NOMO-1 treated with dmso at 0.1 percent for 144 hours (cell line): ENCODE data around the gene BANK1.
"Not testable (repeated sequence)": the region's sequence is repeated elsewhere in the genome, so short reads cannot be mapped to it uniquely, and the experiment has no call there.

Experiments used
- DNase-seq: peaks from one replicate; lab custom pipeline; 2025; ENCODE audit not compliant: unreplicated experiment; lab: John Stamatoyannopoulos, UW

Gene BANK1

DNA sequence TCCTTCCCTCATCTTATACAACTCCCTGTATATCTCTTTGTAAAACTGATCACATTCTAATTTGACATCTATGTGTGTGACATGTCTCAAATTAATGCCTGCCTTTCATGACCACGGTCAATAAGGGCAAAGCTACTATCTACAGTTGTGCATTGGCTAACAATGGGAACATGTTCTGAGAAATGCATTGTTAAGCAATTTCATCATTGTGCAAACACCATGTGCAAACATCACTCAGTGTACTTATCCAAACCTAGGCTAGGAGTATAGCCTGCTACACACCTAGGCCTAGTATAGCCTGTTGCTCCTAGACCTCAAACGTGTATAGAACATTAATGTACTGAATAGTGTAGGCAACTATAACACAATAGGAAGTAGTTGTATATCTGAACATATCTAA lies 95.0 kb downstream of the BANK1 start:
- no peak for DNase-seq

DNA sequence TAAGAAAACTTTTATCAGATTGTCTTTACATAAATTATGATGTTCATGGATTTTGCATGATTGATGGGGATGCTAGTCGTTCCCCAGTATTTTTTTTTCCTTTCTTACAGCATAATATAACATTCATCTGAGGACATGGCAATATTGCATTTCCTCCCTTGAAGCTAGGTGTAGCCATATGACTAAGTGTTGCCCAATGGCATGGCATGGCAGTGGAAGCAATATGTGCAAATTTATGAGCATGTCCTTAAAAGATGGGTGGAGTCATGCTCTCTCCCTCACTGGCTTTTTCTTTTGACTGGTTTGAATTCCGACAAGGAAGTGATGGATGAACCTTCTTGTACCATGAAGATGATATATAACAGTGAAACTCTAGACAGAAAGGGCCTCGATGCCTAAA lies 96.3 kb downstream of the BANK1 start:
- DNase-seq: no peak

DNA sequence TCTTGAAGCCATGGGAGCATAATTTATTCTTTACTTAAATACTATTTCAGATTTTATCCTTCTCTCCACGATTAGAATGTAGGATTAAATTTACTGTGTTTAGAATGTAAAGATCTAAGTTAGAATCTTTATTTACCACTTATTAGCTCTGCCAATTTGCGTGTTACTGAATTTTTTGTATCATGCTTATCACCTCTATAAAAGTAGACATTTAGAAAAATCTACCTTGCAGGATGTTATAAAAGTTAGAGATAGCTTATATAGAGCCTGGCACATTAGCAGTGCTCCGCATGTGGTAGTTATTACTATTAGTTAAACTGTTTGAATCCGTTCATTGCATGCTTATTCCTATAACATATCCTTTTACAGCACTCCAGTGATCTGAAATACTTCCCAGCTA lies 97.9 kb downstream of the BANK1 start:
- DNase-seq: no peak

DNA sequence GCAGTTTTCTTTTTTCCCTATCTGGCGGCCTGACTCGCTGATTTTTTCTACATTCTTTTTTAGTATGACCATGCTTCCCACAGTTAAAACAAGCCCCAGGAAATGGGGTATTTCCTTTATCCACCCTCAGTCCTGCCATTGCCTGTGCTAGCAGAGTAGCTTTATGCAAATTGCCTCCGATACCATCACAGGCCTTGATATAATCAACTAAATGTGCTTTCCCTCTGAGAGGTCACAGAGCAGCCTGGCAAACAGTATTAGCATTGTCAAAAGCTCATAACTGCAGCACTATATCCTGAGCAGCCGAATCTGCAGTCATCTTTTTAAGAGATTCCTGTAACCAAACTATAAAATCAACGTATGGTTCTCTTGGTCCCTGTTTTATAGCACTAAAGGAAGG lies 115.0 kb downstream of the BANK1 start:
- DNase-seq: not testable (repeated sequence)

DNA sequence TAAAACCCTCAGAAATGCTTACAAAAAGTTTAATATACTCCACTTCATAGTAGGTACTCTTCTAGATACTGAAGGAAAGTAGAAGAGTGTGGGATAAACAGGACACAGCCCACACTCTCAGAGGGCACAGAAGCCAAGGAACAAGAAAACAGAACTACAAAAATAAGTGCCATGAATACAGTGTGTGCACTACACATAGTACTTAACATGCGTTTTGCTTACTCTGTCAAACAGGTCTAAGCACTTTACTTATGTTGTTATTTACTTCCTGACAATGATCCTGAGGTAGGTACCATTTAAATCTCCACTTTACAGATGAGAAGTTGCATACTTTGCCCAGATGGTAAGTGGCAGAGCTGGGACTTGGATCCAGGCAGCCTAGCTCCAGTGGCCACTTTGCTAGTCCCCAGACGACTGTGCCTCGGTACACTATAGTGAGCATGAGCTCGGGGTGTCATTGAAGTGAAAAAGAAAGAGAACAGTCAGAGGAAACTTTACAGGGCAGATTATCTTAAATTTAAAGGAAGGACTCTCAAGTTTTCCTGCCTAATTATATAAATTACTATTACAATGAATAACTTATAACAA lies 120.3 kb downstream of the BANK1 start:
- DNase-seq: no peak

DNA sequence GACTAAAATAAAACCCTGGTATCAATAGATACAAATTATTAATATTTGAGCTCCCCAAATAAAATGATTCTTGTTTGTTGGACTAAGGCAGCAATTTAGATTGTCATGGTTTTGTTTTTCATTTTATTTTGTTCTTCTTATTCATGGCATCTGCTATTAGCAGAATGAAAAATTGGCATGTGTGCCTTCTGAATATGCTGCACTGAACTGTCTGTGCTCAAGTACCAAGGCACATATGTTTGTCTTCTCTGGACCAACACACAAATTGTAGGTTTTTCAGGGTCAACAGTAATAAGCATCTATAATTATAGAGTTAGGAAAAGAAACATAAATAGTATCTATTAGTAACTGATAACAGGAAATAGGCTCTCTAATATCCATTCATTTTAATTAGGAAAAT lies 121.1 kb downstream of the BANK1 start:
- DNase-seq: no peak

DNA sequence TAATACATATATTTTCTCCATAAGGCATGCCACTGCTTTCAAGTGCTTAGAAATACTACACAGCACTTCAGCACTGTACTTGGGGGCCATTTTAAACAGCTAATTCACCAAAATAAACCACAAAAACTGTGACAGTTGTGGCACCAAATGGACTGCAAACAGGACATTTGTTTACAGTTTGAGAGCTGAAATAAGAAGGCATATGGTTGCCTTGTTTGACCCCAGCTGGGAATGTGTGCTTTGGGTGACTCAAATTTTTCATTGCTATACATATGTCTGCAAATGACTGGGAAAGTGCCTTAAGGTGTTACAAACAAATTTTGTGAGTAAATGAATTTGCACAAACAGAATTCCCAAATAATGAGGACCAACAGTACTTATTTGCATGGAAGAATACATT lies 124.2 kb downstream of the BANK1 start:
- no peak for DNase-seq

DNA sequence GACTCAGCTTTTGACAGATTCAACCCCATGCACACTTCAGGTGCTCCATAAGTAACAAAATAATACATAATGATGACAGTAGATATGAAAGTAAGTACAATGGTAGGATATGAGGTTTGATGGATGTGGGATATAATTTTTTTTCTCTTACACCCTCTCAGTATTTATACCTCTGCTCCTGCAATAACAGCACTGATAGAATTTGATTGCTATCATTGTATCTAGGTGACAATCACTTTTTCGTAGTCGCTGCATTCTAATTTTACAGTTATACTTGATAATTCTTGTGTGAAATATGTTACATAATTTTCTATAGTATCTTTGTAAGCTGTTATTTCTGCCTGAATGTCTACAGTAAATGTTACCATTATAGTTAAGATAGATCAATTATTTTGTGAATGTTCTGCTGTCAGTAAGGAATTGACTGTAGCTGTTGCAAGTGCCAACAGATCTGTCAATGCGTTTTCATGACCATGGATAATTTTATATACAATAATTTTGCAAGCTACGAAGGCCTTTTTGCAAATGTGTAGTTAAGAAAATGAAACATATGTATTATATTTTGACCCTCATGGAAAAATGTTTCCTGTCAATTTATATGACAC lies 128.9 kb downstream of the BANK1 start:
- DNase-seq: no peak

DNA sequence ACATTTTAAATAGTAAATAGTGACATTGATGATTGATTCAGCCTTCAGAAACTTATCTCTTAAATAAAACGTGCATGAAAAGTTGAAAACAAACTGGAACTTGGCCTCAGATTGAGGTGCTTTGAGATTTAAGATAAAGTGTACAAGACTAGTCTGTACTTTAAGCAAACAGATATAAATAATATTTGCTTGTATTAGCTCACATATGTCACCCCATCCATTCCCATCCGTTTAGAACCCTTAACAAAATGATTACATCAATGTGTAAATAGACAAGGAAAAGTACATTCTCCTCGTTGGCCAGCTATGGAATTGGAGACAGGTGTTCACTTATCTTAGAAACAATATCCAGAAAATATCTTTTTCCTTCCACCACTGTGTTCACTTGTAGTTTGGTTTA lies 130.8 kb downstream of the BANK1 start:
- no peak for DNase-seq

DNA sequence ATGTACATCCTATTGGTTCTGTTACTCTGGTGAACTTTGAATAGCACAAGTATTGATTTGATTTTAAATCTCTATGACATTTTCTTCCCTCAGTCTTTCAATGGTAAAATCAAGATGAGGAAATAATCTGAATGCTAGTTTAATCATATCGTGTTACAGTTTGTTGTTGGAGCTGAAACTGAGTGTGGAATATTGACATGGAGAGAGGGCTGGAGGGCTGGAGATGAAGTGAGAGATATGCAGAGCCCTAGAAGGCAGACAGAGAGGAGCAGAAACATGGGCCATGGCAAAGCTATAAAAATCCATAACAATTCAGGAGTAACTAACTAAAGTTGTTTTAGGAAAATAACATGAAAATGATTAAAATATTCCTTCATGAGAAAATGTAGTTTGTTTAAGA lies 141.1 kb downstream of the BANK1 start:
- no peak for DNase-seq

DNA sequence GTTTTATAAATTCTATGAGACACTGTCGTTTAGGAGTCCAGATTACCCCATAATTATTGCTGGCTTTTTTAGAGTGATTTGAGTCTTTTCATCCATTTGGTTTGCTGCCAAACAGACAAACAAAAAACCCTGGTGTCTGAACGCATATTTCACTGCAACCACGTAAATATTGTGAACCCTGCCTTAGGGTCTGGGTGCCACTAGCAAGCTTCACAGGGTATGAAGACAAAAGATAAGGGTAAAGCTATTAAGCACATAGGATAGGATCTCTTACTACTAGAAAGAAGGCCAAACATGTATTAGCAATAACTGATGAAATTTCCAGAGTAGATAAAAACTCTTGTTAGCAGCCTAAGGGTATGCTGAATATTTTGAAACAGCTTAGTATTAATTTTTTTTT lies 143.3 kb downstream of the BANK1 start:
- no peak for DNase-seq

DNA sequence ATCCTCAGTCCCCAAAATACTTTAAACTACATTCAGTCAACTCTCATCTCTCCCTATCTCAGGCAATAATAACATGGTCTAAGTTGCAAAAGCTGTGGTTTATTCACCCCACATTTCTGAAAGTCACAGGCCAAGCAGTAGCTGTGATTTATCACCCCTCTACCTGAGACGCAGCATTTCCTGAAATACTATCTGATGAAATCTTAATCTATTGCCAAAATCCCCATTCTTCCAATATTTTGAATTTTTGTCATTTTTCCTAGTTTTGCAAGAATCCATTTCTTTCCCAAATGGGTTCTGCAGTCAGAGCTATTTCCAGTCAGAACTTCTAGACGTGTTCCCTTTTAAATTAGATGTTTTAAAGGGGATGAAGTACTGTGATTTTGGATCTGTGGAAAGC lies 148.3 kb downstream of the BANK1 start:
- no peak for DNase-seq

DNA sequence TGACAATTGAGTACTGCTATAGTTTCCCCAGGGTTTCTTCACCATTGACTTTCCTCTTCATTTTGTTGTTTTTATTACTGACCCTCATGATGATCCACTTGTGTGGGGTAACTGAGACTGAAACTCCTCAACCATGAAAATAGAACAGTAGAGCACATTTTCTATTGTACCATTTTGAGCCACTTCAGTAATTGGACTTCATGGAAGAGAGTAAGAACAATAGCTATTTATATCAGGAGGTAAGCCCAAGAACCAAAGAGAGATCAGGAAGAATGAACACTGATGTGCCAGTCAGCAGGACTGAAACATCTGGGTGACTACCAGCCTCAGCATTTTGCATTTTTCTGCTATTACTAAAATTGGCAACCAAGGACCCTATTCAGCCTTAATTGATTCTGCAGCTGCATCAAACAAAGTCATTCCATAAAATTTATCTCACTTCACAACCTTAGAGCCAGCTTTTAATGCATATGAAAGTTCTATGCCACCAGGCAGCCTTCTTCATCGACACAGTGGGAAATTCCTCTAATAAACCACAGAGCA lies 151.4 kb downstream of the BANK1 start:
- no peak for DNase-seq

DNA sequence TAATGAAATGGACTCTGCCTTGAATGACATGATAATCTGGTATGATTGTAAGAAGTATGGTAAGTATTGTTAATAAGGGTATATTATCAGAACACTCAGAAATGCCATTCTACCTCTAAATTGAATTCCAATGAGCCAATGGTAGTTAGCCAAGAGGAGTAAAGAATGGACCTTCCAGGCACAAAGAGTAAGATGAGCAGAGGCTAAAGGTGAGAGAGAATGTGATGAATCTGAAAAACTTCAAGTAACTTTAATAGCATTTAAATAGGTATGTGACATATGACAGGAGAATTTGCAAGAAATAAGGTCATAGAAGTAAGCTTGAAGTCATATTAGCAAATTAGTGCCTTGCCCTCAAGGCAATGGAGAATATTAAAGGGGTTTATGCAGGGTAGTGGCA lies 152.4 kb downstream of the BANK1 start:
- no peak for DNase-seq

DNA sequence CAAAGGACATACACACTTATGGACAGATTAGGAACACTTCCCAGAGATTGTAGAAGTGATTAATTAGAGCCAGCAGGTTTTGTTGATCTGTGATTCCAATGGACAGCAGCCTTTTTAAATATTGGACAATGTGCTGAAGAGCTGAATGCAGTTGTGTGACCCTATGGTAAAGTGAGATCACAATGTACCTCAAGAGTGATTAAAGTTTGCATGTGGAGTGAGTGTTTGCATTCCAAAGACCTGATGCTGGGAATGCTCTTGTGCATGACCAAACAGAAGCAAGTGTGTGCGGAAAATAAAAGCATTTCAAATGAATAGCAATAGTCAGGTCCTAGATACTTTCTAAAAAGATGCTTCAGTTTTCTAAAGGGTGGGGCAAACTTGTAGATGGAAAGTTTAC lies 154.1 kb downstream of the BANK1 start:
- DNase-seq: no peak

DNA sequence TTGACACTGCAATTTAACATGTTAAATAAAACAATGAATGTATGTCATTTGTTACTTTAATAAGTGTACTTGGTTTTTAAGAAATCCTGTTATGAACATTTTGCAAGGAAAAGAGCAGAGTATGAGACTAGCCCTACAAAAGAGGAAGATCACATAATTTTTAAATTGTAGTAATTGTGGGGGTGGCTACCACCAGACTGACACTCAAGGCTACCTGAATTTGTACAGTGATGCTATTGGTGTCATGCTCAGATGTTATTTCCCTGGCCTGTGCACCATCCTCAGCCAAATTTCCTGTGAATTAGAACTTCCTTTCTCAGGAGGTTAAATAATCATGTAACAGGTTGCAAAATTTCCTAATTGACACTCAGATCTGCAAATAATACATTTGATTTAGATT lies 157.5 kb downstream of the BANK1 start:
- DNase-seq: no peak

DNA sequence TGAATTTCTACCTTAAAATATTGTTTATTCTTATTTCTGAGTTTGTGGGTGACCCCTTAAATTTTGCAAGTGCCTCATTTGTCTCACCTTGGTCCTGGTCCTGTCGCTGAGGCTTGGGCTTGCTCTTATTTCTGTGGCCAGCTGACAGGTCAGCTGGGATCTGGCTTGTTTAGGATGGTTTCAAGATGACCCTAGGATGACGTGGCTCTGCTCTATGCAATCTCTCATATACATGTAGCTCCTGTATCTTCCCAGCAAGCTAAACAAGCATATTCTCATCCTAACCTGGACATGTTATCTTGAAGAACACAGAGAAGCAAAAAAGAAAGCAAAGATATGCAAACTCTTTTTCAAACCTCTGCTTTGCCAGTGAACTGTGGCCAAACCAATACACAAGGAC lies 158.4 kb downstream of the BANK1 start:
- DNase-seq: no peak

DNA sequence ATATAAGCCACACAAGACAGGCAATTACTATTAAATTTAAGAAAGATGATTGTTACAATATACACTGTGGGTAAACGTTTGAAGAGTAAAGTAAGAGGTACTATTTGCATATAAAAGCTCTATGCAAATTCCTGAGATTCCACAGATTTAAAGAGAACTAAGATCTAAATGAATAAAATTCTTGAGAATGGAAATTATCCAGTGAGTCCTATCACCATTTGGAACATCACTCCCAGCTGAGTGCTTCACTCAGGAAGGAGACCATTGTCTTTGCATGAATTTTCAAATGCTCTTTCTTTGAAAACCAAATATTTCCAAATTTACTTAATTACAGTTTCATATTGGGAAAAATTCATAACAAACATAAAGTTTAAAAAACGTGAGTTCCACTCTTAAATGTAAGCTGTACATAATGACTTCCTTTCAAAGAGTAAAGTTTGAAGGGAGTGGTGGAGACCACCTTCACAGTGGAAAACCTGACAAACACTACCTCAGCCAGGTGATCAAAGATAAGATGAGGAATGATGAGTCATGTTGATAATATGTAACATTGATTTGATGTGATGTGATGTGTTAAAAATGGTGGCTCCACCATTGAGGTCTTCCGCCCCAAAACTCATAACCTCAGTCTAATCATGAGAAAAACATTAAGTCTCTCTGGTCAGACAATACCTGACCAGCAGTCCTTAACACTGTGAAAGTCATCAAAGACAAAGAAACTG lies 159.9 kb downstream of the BANK1 start:
- no peak for DNase-seq

DNA sequence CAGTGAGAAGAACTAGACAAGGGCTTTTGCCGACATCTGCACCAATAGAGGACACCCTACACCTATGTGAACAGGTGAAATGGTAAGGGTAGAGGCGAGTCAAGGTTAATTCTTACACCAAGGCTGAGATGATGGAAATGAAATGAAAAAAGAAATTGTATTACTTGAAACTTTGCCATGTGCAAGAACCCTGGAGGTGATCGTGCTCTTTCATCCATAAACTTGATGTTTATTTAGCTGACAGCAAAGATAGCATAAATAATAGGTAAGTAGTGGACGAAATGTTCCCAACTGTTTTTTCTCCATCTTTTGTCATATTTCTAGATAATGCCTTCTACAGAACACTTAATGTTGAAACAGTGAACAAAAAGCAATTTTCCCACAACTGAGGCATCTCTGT lies 162.5 kb downstream of the BANK1 start:
- no peak for DNase-seq

DNA sequence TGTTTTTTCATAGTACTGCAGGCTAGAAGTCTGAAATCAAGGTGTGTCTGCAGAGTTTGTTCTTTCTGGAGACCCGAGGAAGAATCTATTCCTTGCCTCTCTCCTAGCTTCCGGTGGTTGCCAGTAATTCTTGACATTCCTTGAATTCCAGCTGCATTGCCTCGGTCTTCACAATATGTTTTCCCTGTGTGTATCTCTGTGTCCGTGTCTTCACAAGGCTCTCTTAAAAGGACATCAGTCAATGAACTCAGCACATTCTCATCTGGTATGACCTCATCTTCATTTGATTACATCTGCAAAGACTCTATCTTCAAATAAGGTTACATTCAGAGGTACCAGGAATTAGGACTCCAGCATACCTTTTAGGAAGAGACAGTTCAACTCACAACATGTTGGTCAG lies 163.4 kb downstream of the BANK1 start:
- no peak for DNase-seq

DNA sequence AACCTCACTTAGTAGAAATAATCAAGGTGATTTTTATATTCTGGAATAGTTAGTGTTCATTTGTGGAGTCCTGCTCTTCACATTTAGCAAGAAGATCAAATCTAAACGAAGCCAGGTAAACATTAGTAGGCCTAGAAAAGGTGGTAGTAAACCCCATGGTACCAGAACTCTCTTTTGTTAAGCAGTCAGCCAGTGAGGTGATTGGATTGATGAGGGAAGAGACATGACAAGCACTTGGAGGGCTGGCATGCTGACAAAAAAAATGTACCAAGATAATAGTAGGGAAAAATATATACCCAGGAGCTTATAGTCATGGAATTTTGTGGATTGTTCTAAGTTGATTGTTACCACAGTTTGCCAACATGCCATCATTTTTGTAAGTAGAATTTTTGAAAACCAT lies 163.8 kb downstream of the BANK1 start:
- no peak for DNase-seq

DNA sequence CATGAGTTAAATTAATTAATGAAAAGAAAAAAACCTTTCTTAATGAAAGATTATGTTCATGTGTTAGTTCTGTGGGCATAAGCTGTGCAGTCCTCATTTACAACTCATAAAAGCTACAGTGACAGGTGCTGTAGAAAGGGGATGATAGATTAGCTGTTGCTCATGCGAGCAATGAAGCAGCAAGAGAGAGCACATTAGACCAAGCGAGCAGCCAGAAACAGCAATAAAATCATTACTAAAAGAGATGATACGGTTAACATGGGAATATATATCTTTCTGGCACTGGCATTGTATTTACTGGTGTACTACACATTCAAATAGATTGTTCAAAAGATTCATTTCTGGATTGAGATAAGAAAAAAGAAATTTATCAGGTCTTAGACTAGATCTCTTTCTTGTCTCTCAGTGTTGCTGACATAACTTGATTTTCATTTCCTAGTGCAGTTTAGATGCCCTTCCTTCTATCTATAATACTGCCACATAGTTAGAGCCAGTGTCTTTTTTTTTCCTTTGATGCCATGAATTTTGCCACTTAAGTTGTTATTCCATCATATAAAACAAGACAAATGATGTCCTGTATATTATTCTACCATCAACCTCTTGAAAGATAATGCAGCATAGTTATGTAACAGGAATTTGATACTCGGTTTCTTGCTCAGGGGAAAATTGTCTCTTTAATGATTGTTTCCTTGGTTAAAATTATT lies 164.6 kb downstream of the BANK1 start:
- no peak for DNase-seq
